Measurements from ENCODE around the gene SKAP2.

The SKAP2 gene

DNA sequence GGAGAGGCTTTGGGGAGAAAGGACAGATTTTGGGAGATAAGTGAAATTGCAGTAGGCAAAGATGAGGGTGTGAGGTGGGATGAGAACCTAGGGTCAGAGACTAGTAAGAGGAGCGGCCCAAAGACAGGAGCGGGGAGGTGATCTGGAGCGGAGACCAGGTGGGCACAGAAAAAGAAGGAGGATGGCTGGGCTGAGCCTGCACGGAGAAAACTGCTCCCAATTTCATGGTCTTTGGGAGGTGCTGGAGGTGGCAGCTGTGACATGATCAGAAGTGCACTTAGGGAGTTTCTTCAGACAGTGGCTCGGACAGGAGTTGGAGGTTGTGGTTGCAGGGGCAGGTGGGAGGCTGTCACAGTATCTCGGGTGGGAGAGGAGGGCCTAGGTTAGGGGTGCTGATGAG lies 232.8 kb downstream of the SKAP2 start:
- DNase-seq (ENCODE audit: low read depth): no peak
- no peak overlapping the region for H3K4me3 ChIP-seq (ENCODE audit: low read depth, low read length)
- TF ChIP-seq, protein P1, sequence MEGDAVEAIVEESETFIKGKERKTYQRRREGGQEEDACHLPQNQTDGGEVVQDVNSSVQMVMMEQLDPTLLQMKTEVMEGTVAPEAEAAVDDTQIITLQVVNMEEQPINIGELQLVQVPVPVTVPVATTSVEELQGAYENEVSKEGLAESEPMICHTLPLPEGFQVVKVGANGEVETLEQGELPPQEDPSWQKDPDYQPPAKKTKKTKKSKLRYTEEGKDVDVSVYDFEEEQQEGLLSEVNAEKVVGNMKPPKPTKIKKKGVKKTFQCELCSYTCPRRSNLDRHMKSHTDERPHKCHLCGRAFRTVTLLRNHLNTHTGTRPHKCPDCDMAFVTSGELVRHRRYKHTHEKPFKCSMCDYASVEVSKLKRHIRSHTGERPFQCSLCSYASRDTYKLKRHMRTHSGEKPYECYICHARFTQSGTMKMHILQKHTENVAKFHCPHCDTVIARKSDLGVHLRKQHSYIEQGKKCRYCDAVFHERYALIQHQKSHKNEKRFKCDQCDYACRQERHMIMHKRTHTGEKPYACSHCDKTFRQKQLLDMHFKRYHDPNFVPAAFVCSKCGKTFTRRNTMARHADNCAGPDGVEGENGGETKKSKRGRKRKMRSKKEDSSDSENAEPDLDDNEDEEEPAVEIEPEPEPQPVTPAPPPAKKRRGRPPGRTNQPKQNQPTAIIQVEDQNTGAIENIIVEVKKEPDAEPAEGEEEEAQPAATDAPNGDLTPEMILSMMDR (IDR thresholded peaks at IDR 0.05; ENCODE audit: low read depth, low read length, missing control alignments): no peak

DNA sequence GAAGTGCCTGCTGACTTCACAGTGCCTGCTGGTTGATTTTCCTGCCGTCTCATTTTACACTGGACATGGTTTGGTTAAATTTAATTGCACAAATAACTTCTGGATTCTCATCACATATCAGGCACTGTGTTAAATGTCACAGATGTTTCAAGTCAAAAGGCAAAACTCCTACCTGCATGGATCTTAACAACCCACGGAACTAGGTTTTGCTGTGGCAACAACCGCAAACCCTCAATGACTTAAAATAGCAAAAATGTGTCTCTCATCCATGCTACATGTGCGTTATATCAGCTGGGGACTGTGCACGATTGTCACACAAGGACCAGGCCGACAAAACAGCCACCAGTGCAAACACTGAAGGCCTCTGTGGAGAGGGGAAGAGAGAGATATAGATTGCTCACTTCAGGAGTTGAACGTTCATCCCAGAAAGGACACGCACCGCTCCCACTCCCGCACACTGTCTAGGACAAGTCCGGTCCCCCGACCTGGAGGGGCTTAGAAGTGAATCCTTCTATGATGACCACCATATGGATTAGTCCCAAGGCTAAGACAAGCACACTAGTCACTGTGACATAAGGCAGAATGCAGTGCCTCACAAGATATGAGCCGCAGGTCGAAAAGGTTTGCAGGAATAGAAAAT lies 233.3 kb downstream of the SKAP2 start:
- TF ChIP-seq, protein P1 (IDR thresholded peaks at IDR 0.05; ENCODE audit: low read depth, low read length, missing control alignments): no peak
- no peak for DNase-seq (ENCODE audit: low read depth)
- no peak overlapping the region for H3K4me3 ChIP-seq (ENCODE audit: low read depth, low read length)

- no peak overlapping the region for H3K4me3 ChIP-seq (ENCODE audit: low read depth, low read length)
- no peak for DNase-seq (ENCODE audit: low read depth)
- TF ChIP-seq, protein P1 (IDR thresholded peaks at IDR 0.05; ENCODE audit: low read depth, low read length, missing control alignments): no peak
Measured at GRCh38 chr7:26630361-26630760, 234.0 kb downstream of the SKAP2 start.

- TF ChIP-seq, protein P1 (IDR thresholded peaks at IDR 0.05; ENCODE audit: low read depth, low read length, missing control alignments): no peak
- DNase-seq (ENCODE audit: low read depth): no peak
- H3K4me3 ChIP-seq (ENCODE audit: low read depth, low read length): no peak overlapping the region
Measured at GRCh38 chr7:26629696-26630095, 234.7 kb downstream of the SKAP2 start.

DNA sequence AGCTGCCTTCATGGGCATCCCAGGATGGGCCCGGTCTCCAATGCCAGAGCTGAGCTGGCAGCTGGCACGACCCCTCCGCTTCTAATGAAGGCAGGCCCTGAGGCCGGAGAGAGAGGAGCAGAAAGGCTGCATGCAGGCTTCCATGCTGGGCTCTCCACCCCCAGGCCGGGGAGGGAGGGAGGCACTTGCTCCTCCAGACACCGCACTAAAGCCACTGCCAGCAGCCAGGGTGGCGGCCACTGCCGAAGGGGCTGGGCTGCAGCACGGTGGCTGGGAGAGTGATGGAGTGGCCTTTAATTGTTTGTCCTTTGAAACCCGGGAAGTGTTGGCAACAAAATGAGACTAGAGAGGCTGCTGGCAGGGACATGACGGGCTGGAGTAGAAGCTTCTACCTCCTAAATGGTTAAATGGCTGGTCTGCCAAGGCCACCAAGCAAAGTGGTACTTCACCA lies 236.5 kb downstream of the SKAP2 start:
- TF ChIP-seq, protein P1 (IDR thresholded peaks at IDR 0.05; ENCODE audit: low read depth, low read length, missing control alignments): no peak
- DNase-seq (ENCODE audit: low read depth): no peak
- H3K4me3 ChIP-seq (ENCODE audit: low read depth, low read length): no peak overlapping the region

GRCh38 chr7:26627221-26627620 lies 237.2 kb downstream of the SKAP2 start:
- no peak for DNase-seq (ENCODE audit: low read depth)
- H3K4me3 ChIP-seq (ENCODE audit: low read depth, low read length): no peak overlapping the region
- TF ChIP-seq, protein P1 (IDR thresholded peaks at IDR 0.05; ENCODE audit: low read depth, low read length, missing control alignments): no peak

GRCh38 chr7:26626687-26627086 lies 237.7 kb downstream of the SKAP2 start:
- TF ChIP-seq, protein P1 (IDR thresholded peaks at IDR 0.05; ENCODE audit: low read depth, low read length, missing control alignments): no peak

More at GRCh38 chr7:26626687-26627086, 237.7 kb downstream of the SKAP2 start:
- no peak for DNase-seq (ENCODE audit: low read depth)
- no peak overlapping the region for H3K4me3 ChIP-seq (ENCODE audit: low read depth, low read length)

All from GM12864 (cell line).